Loucy (cell line): Measurements from ENCODE around the gene RAB6B.

Experiments used
- EZH2phosphoT487 ChIP-seq: fragments of 200-600 bp; IDR thresholded peaks from 2 replicates; pipeline ENCODE4 v1.6.1; 2018; ENCODE audit warnings: antibody characterized with exemption, mild to moderate bottlenecking, moderate library complexity, borderline replicate concordance
- TF ChIP-seq, protein P1 (sequence below): fragments of 200-600 bp; sonication (generic); conservative IDR thresholded peaks from 2 replicates; pipeline ENCODE4 v1.5.1; 2014; ENCODE audit warnings: mild to moderate bottlenecking, antibody characterized with exemption, low read length

- TF ChIP-seq, protein P1, sequence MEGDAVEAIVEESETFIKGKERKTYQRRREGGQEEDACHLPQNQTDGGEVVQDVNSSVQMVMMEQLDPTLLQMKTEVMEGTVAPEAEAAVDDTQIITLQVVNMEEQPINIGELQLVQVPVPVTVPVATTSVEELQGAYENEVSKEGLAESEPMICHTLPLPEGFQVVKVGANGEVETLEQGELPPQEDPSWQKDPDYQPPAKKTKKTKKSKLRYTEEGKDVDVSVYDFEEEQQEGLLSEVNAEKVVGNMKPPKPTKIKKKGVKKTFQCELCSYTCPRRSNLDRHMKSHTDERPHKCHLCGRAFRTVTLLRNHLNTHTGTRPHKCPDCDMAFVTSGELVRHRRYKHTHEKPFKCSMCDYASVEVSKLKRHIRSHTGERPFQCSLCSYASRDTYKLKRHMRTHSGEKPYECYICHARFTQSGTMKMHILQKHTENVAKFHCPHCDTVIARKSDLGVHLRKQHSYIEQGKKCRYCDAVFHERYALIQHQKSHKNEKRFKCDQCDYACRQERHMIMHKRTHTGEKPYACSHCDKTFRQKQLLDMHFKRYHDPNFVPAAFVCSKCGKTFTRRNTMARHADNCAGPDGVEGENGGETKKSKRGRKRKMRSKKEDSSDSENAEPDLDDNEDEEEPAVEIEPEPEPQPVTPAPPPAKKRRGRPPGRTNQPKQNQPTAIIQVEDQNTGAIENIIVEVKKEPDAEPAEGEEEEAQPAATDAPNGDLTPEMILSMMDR: no peak
- no peak for TF ChIP-seq EZH2phosphoT487
These were observed 33.5 kb downstream of the RAB6B start for GRCh38 chr3:133862161-133862560.
